Parathyroid adenoma (tissue), 2 donors: ENCODE data around the gene BLOC1S3.

Source experiments
- H2AFZ ChIP-seq: fragments of 300-600 bp; sonication (generic); one replicate; pipeline ENCODE4 v1.7.0; 2017; ENCODE audit warnings: antibody characterized with exemption, mild to moderate bottlenecking
- H3K27ac ChIP-seq: fragments of 300-600 bp; sonication (generic); one replicate; pipeline ENCODE4 v1.7.0; 2017
- H3K27me3 ChIP-seq: fragments of 300-600 bp; sonication (generic); one replicate; pipeline ENCODE4 v1.7.0; 2017; ENCODE audit warnings: low read length; ENCODE audit not compliant: control insufficient read depth, insufficient read depth
- H3K36me3 ChIP-seq: fragments of 300-600 bp; sonication (generic); one replicate; pipeline ENCODE4 v1.7.0; 2017; ENCODE audit warnings: low read length; ENCODE audit not compliant: control insufficient read depth, insufficient read depth
- H3K4me1 ChIP-seq: fragments of 300-600 bp; sonication (generic); one replicate; pipeline ENCODE4 v1.7.0; 2017; ENCODE audit warnings: control low read depth
- H3K4me2 ChIP-seq: fragments of 300-600 bp; sonication (generic); one replicate; pipeline ENCODE4 v1.7.0; 2017; ENCODE audit warnings: low read length
- H3K4me3 ChIP-seq: fragments of 300-600 bp; sonication (generic); one replicate; pipeline ENCODE4 v1.7.0; 2017; ENCODE audit warnings: low read depth, low read length
- H3K79me2 ChIP-seq: fragments of 300-600 bp; sonication (generic); one replicate; pipeline ENCODE4 v1.7.0; 2017; ENCODE audit warnings: control low read depth
- H3K9ac ChIP-seq: fragments of 300-600 bp; sonication (generic); one replicate; pipeline ENCODE4 v1.7.0; 2017; ENCODE audit warnings: mild to moderate bottlenecking
- H3K9me3 ChIP-seq: fragments of 300-600 bp; sonication (generic); one replicate; pipeline ENCODE4 v1.7.0; 2017; ENCODE audit warnings: low read length; ENCODE audit not compliant: control insufficient read depth
- CTCF ChIP-seq: fragments of 300-600 bp; sonication (generic); IDR thresholded peaks from one replicate; pipeline ENCODE4 v1.7.0; 2017; ENCODE audit warnings: antibody characterized with exemption, mild to moderate bottlenecking
- donor health status: primary hyperparathyroidism.

BLOC1S3 gene

GRCh38 chr19:45156751-45157150 lies 21.8 kb upstream of the BLOC1S3 start:
- Histone ChIP-seq H3K27me3 (no peaks in the 10 kb centered on the region), H3K27ac (no peak overlapping the region), H3K4me2 (no peak overlapping the region), H2AFZ (no peak overlapping the region), H3K4me3 (no peak overlapping the region), H3K36me3 (no peaks in the 10 kb centered on the region), H3K79me2 (no peaks in the 10 kb centered on the region), H3K9ac (no peak overlapping the region), H3K9me3 (no peaks in the 10 kb centered on the region), H3K4me1 (peaks cover 4% of the 10 kb centered on the region)
- TF ChIP-seq CTCF: no peak

GRCh38 chr19:45158503-45159209 lies 19.9 kb upstream of the BLOC1S3 start:
- Histone ChIP-seq H3K9me3 (no peaks in the 10 kb centered on the region), H3K4me2 (no peak overlapping the region), H3K36me3 (no peaks in the 10 kb centered on the region), H3K27ac (no peak overlapping the region), H3K79me2 (no peaks in the 10 kb centered on the region), H3K4me1 (no peaks in the 10 kb centered on the region), H3K27me3 (no peaks in the 10 kb centered on the region), H3K4me3 (no peak overlapping the region), H3K9ac (no peak overlapping the region), H2AFZ (no peak overlapping the region)
- no peak for TF ChIP-seq CTCF

- no peak for TF ChIP-seq CTCF
- Histone ChIP-seq H3K27me3 (no peaks in the 10 kb centered on the region), H3K4me3 (no peak overlapping the region), H3K9me3 (no peaks in the 10 kb centered on the region), H3K79me2 (no peaks in the 10 kb centered on the region), H2AFZ (no peak overlapping the region), H3K27ac (no peak overlapping the region), H3K9ac (no peak overlapping the region), H3K4me2 (no peak overlapping the region), H3K4me1 (no peaks in the 10 kb centered on the region), H3K36me3 (no peaks in the 10 kb centered on the region)
These were observed 19.2 kb upstream of the BLOC1S3 start for GRCh38 chr19:45159210-45159970.

GRCh38 chr19:45159971-45160324 lies 18.6 kb upstream of the BLOC1S3 start:
- Histone ChIP-seq H3K27me3 (no peaks in the 10 kb centered on the region), H3K27ac (no peak overlapping the region), H3K36me3 (no peaks in the 10 kb centered on the region), H3K4me2 (no peak overlapping the region), H3K79me2 (no peaks in the 10 kb centered on the region), H3K4me1 (no peaks in the 10 kb centered on the region), H3K9me3 (no peaks in the 10 kb centered on the region), H3K4me3 (no peak overlapping the region), H3K9ac (no peak overlapping the region), H2AFZ (no peak overlapping the region)
- no peak for TF ChIP-seq CTCF
